ENCODE data around the gene PRKD3. TPM values are rescaled to one million over a fixed set of nuclear protein-coding genes. Genes with fewer than 3 reads are reported as not detected.

The PRKD3 gene
- 24.7 and 41.0 TPM in 2 replicates for total RNA-seq

DNA sequence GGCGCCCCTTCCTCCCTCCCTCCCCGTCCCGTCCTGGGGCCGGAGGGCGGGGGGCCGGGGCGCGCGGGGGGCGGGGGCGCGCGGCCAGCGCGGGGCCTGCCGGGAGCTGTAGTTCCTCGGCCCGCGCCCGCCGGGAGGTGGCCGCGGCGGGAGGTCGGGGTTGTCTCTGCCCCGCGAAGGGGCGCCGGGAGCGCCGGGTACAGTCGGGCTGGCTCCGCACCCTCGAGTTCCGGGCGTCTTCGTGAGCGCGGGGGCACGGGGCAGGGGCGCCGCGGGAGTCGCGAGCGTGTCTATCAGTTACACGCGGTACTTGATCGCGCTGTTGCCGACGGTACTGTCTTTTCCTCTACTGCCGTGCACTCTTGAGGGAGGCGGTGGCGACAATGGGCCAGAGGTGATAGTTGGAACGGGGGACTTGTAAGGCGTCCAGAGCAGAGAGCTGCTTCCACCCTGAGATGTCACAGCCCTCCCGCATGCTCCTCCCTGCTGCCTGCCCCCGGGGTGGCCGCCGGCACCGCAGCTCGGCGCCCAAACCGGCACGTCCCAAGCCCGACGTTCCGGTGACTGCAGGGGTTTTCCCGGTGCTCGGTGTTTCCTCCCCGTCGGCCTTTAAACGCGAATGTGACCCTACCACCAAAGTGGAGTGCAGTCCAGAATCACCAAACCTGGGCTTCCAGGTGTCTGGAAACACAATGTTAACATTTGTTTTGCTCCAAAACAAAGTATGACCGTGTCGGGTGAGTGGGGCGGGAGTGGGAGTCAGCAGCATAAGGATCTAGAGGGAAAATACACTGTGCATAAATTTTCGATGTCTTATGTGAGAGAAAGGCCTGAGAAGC lies at the start of gene PRKD3:
PRKD3 (minus strand) TSS at position 48 of the 839 bp plus-strand sequence. CDS start 8,309 bp downstream, outside the sequence.

GRCh38 chr2:37344453-37345361 lies 20.1 kb upstream of the PRKD3 start, which contains the start of gene QPCT:
QPCT (plus strand) TSS chr2:37344630; CDS start chr2:37344732, 102 bp downstream.

Other genes with a start within 250 kb of the PRKD3 start
- 8.0 and 9.6 TPM in 2 replicates for gene HEATR5B, start 240.5 kb downstream of the PRKD3 start, total RNA-seq
- 6.9 and 14.9 TPM in 2 replicates for gene GPATCH11, start 240.3 kb downstream of the PRKD3 start, total RNA-seq
- 18.0 and 21.4 TPM in 2 replicates for gene EIF2AK2, start 167.9 kb downstream of the PRKD3 start, total RNA-seq
- not detected in 2 replicates for gene SULT6B1, start 136.2 kb downstream of the PRKD3 start, total RNA-seq
- 15.4 and 33.1 TPM in 2 replicates for gene CEBPZOS, start 128.3 kb downstream of the PRKD3 start, total RNA-seq
- 29.8 and 31.9 TPM in 2 replicates for gene CEBPZ, start 93.2 kb downstream of the PRKD3 start, total RNA-seq
- 6.2 and 21.5 TPM in 2 replicates for gene NDUFAF7, start 93.2 kb downstream of the PRKD3 start, total RNA-seq
- 4.5 and 24.2 TPM in 2 replicates for gene QPCT, start 19.8 kb upstream of the PRKD3 start, total RNA-seq